NCI-H460 (cell line): Measurements from ENCODE around the gene FUT7. TPM values are rescaled to one million over a fixed set of nuclear protein-coding genes. Genes with fewer than 3 reads are reported as not detected.

Source experiments
- DNase-seq: peaks from one replicate; pipeline ENCODE4 v3.0.0-alpha.2; 2016; ENCODE audit warnings: low read depth; ENCODE audit errors: extremely low read depth
- total RNA-seq: library from RNA; depleted of rRNA; stranded (reverse); fragments of >200 nt; shearing (Covaris generic); gene quantifications from 2 replicates; pipeline ENCODE4 v1.2.3, GENCODE V29; 2014

Gene FUT7
- total RNA-seq, 1 experiment from 2014 or later: not detected

DNA sequence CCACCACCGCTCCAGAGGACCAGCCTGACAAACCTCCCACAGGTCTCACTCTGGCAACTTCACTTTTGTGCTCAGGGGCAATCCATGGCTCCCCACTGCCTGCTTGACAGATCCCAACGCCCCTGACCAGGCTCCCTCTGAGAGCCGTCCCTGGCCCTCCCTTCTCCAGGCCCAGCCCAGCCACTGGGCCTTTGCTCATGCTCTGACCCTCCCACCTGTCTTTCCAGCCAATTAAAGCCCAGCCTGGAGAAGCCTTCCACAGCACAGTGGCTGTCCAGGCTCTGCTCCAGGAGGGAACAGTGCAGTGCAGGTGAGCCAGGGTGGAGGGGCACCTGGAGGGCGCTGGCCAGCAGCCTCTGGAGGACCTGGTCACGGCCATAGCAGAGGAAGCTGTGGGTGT, 18.7 kb upstream of the FUT7 start:
- DNase-seq: no peak

DNA sequence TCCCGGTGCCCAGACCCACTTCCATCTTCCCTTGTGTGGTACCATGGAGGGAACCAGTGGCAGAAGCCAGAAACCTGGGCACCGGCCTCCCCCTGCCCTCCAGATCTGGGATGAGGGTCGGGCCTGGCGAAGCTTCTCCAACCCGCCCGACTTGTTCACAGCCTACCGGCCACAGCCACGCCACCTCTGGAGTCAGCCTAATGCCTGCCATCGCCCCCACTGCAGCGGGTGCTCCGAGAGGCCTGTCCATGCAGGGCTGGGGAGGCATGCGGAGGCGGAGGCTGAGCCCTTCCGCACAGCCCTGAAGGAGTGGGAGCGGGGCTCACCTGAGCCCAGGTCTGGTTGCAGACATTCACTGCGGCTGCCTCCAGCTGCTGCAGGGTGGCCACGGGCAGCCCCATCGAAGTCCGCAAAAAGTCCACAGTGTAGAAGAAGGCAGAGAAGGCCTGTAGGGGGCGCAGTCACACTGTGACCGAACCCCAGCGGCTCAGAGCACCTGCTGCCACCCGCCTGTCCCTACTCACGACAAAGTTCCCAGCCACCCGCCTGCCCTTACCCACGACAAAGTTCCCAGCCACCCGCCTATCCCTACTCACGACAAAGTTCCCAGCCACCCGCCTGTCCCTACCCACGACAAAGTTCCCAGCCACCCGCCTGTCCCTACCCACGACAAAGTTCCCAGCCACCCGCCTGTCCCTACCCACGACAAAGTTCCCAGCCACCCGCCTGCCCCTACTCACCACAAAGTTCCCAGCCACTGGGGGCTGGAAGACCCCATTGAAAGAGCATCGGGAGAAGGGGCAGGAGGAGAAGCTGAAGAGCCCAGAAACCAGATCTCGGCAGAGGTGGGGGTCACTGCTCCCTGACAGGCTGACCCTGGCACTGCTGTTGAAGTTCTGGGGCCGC, 17.9 kb upstream of the FUT7 start:
- peak; percentile 64 for DNase-seq

GRCh38 chr9:137048655-137049543, 17.0 kb upstream of the FUT7 start:
- no peak for DNase-seq

GRCh38 chr9:137046088-137046787, 14.3 kb upstream of the FUT7 start, which contains the start of gene NPDC1:
Gene NPDC1, minus strand, starts transcription at chr9:137046177. Its CDS starts 188 bp downstream, at chr9:137045989.
- DNase-seq: peak; percentile 71

DNA sequence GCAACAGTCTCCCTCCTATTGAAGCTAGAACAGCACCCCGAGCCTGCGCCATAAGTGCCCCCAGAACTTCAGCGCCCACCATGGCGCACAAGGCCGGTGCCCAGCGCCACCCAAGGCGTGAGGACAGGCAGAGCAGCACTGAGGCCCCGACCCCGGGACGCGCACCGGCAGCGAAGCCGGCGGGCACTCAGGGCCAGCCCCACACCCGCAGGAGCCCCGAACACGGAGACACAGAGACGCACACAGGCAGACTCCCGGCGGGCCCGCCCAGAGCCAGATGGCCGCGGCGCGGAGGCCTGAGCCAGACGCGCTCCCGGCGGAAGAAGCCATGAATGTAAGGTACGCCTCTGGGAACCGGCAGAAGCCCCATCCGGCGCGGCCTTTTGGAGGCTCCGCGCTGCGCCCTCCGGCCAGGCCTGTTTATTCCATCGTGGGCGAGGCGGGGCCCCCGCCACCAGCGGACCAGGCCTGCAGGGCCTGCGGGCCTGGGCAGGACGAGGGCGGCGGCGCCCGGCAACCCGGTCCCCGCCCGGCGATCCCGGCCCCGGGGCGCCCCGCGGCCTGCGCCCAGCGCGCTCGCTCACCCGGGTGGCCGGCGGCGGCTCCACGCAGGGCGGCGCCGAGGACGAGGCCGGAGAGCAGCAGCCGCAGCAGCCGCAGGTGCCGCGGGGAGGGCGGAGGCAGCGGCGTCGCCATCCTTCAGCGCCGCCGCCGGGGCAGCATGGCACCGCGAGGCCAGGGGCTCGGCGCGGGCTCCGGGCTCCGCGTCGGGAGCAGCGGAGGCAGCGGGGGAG, 13.6 kb upstream of the FUT7 start:
- DNase-seq: no peak

DNA sequence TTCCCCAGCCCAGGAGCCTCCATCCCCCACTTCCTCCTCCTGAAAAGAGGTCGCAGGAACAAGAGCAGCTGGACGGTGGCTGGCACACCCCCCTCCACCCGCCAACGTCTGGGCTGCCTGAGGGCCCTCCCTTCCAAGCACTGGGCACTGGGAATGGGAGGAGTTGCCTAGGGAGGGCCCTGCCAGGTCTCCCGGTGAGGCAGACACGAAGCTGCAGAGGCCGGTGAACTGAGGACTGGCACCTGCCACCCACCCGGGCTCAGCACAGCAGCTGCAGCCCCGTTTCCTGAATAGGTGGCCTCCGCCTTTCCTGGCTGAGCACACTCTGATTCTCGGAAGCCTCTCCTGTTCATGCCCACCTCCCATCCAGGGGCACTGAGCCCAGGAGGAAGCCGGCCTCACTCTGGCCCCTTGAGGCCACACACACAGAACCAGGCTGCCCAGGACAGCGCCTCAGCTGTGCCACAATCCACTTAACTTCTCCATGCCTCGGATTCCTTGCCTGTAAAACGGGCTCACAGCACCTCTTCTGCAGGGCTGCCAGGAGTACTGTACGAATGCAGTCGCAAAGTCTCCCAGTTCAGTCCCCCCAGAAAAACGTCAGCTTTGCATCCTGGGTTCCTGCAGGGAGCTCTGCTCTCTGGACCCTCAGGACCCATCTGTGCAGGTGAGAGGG, 12.8 kb upstream of the FUT7 start:
- no peak for DNase-seq

DNA sequence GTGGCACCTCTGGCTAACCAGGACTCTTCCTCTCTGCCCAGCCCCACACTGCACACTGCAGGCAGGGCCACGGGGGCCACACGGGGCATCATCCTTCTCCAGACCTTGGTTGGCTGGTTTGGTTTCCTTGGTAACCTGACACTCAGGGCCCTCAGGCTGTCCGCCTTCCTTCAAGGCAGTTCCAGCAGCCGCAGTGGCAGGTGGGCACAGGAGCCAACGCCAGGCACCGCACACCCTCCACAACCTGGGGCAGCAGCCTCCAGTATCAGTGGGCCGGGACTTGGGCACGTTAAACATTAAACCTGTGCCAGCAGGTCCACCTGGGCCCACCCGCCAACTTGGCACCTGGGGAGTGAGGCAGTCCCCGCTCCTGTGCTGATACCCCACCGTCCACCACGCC, 12.1 kb upstream of the FUT7 start:
- DNase-seq: no peak

GRCh38 chr9:137042751-137043727, 11.2 kb upstream of the FUT7 start:
- no peak for DNase-seq

DNA sequence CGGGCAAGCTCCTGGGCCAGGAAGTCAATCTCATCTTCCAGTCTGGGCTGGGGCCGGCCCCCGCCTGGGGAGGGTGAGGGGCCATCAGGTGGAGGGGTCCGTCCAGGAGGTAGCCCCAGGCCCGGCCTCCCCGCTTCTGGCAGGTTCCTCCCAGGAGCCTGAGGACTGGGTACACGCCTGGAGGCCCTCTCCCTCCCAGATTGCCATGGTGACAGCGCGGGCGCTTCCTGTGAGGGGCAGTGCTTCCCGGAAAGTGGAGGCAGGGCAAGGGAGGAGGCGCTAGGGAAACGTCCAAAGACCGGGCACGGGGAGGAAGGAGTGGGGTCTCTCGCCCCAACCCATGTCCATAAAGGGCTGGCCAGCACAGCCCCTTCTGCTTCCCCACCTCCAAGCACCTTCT, 9.2 kb upstream of the FUT7 start:
- no peak for DNase-seq

- DNase-seq: no peak
These were observed 8.7 kb upstream of the FUT7 start for GRCh38 chr9:137040568-137040967.

DNA sequence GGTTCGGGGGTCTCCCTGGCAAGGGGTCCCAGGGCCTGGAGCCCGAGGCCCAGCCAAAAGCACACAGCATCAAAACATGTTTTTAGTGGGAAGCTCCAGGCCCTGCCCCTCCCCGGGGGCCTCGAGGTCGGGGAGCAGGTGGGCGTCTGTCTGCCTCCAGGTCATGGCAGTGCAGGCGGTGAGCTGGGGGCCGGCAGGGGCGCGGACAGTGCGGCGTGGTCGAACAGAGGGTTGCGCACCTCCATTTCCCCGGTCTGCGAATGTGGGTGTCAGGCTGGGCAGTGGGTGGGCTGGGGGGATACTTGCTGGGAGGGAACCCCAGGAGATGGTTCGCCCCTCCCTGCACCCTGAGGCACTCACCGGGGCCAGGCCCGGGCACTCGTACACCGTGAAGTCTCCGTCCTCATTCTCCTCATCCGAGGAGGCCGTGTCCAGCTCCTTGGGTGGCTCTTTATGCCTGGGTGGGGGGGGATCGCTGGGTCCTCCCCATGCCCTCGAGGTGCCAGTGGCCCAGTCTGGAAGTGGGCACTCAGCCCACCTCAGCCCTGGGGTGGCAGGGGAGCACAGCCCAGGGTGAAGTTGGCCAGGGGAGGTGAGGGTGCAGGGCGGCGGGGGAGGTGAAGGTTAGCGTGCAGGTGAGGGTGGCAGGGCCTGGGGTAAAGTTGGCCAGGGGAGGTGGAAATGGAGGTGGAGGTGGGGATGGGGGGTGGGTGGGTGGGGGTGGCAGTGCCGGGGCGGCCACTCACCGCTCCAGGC, 7.9 kb upstream of the FUT7 start:
- DNase-seq: no peak

DNA sequence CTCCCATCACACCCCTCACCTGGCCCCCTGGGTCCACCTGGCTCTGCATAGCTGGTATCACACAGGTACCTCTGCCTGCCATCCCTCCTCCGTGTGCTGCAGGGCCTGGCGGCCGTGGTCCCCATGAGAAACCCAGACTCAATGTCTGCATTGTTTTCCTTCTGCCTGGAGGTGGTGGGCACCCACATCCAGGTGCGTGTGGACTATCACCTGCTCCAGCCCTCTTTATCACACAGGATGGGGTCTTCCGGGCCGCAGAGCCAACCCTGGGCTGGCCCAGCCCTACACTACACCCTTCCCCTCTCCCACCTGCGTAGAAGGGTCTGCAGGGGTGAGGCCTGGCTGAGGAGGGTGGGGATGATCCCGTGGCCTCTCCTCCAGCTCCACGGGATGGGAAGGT, 7.0 kb upstream of the FUT7 start:
- DNase-seq: no peak

DNA sequence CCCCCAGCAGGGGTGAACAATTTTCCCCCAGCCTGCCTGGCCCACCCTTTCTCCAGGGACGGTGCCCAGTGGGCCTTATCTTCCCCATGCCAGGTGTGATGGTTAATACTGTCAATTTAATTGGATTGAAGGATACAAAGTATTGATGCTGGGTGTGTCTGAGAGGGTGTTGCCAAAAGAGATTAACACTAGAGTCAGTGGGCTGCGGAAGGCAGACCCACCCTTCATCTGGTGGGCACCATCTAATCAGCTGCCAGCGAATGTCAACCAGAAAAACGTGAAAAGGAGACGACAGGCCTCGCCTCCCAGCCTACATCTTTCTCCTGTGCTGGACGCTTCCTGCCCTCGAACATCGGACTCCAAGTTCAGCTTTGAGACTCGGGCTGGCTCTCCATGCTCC, 5.6 kb upstream of the FUT7 start:
- no peak for DNase-seq

DNA sequence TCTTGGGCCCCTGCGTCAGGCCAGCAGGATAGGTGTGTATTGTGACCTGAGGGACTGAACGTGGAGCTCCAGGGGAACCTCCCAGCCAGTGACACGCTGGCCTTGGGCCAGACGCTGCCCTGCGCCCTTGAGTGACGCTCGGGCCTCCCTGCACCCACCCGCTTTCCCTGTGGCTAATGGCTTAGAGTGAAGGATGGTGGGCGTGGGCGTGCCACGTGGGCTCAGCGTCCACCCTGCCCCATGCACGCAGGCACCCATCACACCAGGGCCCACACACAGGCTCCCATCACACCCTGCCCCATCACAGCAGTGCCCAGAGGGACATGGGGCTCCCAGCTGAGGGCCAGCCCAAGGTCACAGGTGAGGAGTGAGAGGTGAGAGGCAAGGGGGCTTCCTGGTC, 5.1 kb upstream of the FUT7 start:
- no peak for DNase-seq

GRCh38 chr9:137035937-137036336, 4.0 kb upstream of the FUT7 start:
- DNase-seq: no peak

DNA sequence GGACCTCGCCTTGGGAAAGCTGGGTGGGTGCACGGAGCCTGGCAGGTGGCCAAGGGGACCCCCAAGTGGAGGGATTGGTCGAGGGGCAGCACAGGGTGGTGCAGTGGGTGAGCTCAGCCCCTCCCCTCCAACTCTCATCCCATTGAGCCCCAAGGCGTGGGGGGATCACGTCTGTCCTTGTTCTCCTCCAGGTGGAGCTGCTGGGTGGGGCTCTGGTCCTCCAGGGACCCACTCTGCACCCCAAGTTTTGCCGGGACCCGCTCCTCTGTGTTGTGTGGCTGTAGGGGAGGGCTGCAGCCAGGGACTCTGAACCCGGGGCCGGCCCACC, 3.6 kb upstream of the FUT7 start:
- no peak for DNase-seq

GRCh38 chr9:137034709-137035506, 3.0 kb upstream of the FUT7 start:
- peak; percentile 76 for DNase-seq
